Effector memory CD8-positive, alpha-beta T cell (primary cell): Measurements from ENCODE around the gene COBL.

ENCODE experiments used
- ATAC-seq: fragments of 150-1000 bp; cut with Tn5 transposase; replicated peaks from 2 replicates; pipeline ENCODE4 v1.10.0; 2021; ENCODE audit warnings: mild to moderate bottlenecking, moderate library complexity
- DNase-seq, 3 experiments: peaks; one replicate each; pipeline ENCODE4 v3.0.0; 2021
- H3K27ac Mint-ChIP-seq, 2 donors: one replicate each; pipeline ENCODE4 v1.8.0; 2022; ENCODE audit warnings: mild to moderate bottlenecking in 2 of 2, mixed read lengths in 2 of 2, moderate library complexity in 2 of 2
- H3K27me3 Mint-ChIP-seq, 2 donors: one replicate each; pipeline ENCODE4 v1.8.0; 2022; ENCODE audit warnings: mixed read lengths in 2 of 2
- H3K36me3 Mint-ChIP-seq: one replicate; pipeline ENCODE4 v1.8.0; 2022; ENCODE audit warnings: mild to moderate bottlenecking, moderate library complexity, mixed read lengths; ENCODE audit not compliant: insufficient read depth
- H3K4me1 Mint-ChIP-seq, 2 donors: one replicate each; pipeline ENCODE4 v1.8.0; 2022; ENCODE audit warnings: low read depth in 2 of 2, mixed read lengths in 2 of 2
- H3K4me3 Mint-ChIP-seq, 2 donors: one replicate each; pipeline ENCODE4 v1.8.0; 2022; ENCODE audit warnings: mild to moderate bottlenecking in 2 of 2, mixed read lengths in 2 of 2, moderate library complexity in 2 of 2
- H3K9me3 Mint-ChIP-seq, 2 donors: one replicate each; pipeline ENCODE4 v1.8.0; 2022; ENCODE audit warnings: mixed read lengths in 2 of 2

The COBL gene

GRCh38 chr7:51268859-51269258 is 47.8 kb downstream of the COBL start:
- Mint-ChIP-seq H3K4me3 (no peak overlapping the region), H3K36me3 (no peaks in the 10 kb centered on the region), H3K9me3 (no peaks in the 10 kb centered on the region), H3K27me3 (peaks cover 1 to 2% of the 10 kb centered on the region in 2 donors), H3K4me1 (no peaks in the 10 kb centered on the region), H3K27ac (no peak overlapping the region)
- no peak for DNase-seq
- no peak for ATAC-seq

GRCh38 chr7:51267169-51267568 is 49.4 kb downstream of the COBL start:
- DNase-seq: no peak
- no peaks in the 10 kb centered on the region for H3K36me3 Mint-ChIP-seq
- no peaks in the 10 kb centered on the region for H3K9me3 Mint-ChIP-seq
- H3K27ac Mint-ChIP-seq: no peak overlapping the region
- ATAC-seq: no peak
- H3K27me3 Mint-ChIP-seq: peaks cover 0 to 4% of the 10 kb centered on the region in 2 donors
- H3K4me1 Mint-ChIP-seq: no peaks in the 10 kb centered on the region
- H3K4me3 Mint-ChIP-seq: no peak overlapping the region

GRCh38 chr7:51265066-51265907 is 51.3 kb downstream of the COBL start:
- no peak overlapping the region for H3K4me3 Mint-ChIP-seq
- H3K27me3 Mint-ChIP-seq: peaks cover 6 to 16% of the 10 kb centered on the region in 2 donors
- no peaks in the 10 kb centered on the region for H3K36me3 Mint-ChIP-seq
- H3K27ac Mint-ChIP-seq: no peak overlapping the region
- DNase-seq (no peak), ATAC-seq (no peak)
- no peaks in the 10 kb centered on the region for H3K4me1 Mint-ChIP-seq
- H3K9me3 Mint-ChIP-seq: peaks cover 0 to 3% of the 10 kb centered on the region in 2 donors

GRCh38 chr7:51263631-51264484 is 52.8 kb downstream of the COBL start:
- ATAC-seq (no peak), DNase-seq (no peak)
- H3K27ac Mint-ChIP-seq: no peak overlapping the region
- peaks cover 0 to 3% of the 10 kb centered on the region in 2 donors for H3K9me3 Mint-ChIP-seq
- no peaks in the 10 kb centered on the region for H3K36me3 Mint-ChIP-seq
- no peak overlapping the region for H3K4me3 Mint-ChIP-seq
- H3K27me3 Mint-ChIP-seq: peaks cover 6 to 22% of the 10 kb centered on the region in 2 donors
- H3K4me1 Mint-ChIP-seq: no peaks in the 10 kb centered on the region

DNA sequence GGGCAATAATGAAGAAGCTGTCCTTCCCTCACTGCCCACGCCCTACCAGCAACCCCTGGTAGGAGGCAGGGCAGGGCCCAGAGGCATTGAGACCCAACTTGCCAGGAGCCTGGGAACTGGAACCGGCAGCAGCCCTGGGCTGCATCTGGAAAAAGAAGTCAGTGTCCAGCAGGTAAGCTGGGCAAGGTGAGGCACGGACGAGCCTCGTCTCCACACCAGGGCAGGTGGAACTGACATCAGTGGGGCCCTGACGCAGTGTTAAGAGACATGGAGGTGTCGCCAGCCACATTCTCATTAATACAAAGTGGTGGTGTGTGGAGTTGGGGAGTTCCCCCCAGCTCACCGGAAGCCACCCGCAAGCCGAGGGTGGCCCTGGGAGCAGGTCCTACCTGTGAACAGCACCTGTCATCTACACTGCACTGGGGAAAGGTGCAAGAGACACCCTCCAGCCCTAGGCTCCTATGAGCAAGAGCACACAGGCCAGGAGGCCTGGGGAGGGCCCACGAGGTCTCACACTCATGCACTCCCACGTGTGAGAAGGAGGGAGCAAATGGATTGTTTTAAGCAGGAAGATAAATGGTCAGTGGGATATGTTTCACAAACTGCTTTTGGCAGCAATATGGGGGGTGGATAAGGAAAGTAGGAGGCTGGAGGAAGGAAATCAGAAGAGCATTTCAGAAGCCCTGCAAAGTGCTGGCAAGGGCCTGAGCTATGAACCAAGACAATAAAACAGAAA is 53.6 kb downstream of the COBL start:
- H3K27ac Mint-ChIP-seq: no peak overlapping the region
- ATAC-seq: no peak

GRCh38 chr7:51261950-51262795 is 54.4 kb downstream of the COBL start:
- peaks cover 0 to 3% of the 10 kb centered on the region in 2 donors for H3K9me3 Mint-ChIP-seq
- no peak for ATAC-seq

More for the DNA sequence above, 53.6 kb downstream of the COBL start:
- H3K36me3 Mint-ChIP-seq: no peaks in the 10 kb centered on the region
- H3K4me3 Mint-ChIP-seq: no peak overlapping the region
- H3K4me1 Mint-ChIP-seq: no peaks in the 10 kb centered on the region
- DNase-seq: no peak
- H3K9me3 Mint-ChIP-seq: peaks cover 0 to 3% of the 10 kb centered on the region in 2 donors
- peaks cover 6 to 28% of the 10 kb centered on the region in 2 donors for H3K27me3 Mint-ChIP-seq

GRCh38 chr7:51261117-51261835 is 55.3 kb downstream of the COBL start:
- no peak overlapping the region for H3K27ac Mint-ChIP-seq
- DNase-seq (no peak), ATAC-seq (no peak)

More at GRCh38 chr7:51261950-51262795, 54.4 kb downstream of the COBL start:
- peaks cover 9 to 28% of the 10 kb centered on the region in 2 donors for H3K27me3 Mint-ChIP-seq
- no peaks in the 10 kb centered on the region for H3K36me3 Mint-ChIP-seq
- no peak overlapping the region for H3K27ac Mint-ChIP-seq
- no peaks in the 10 kb centered on the region for H3K4me1 Mint-ChIP-seq
- no peak overlapping the region for H3K4me3 Mint-ChIP-seq
- no peak for DNase-seq

GRCh38 chr7:51260516-51260915 is 56.1 kb downstream of the COBL start:
- ATAC-seq (no peak), DNase-seq (no peak)
- no peak overlapping the region for H3K4me3 Mint-ChIP-seq
- H3K27me3 Mint-ChIP-seq: peaks cover 12 to 29% of the 10 kb centered on the region in 2 donors
- H3K27ac Mint-ChIP-seq: no peak overlapping the region
- no peaks in the 10 kb centered on the region for H3K36me3 Mint-ChIP-seq
- H3K9me3 Mint-ChIP-seq: peaks cover 0 to 3% of the 10 kb centered on the region in 2 donors
- no peaks in the 10 kb centered on the region for H3K4me1 Mint-ChIP-seq

More at GRCh38 chr7:51261117-51261835, 55.3 kb downstream of the COBL start:
- Mint-ChIP-seq H3K27me3 (peaks cover 12 to 28% of the 10 kb centered on the region in 2 donors), H3K4me3 (no peak overlapping the region), H3K36me3 (no peaks in the 10 kb centered on the region), H3K4me1 (no peaks in the 10 kb centered on the region), H3K9me3 (peaks cover 0 to 3% of the 10 kb centered on the region in 2 donors)

GRCh38 chr7:51259766-51260165 is 56.8 kb downstream of the COBL start:
- no peak for ATAC-seq
- Mint-ChIP-seq H3K9me3 (peaks cover 0 to 3% of the 10 kb centered on the region in 2 donors), H3K27ac (no peak overlapping the region), H3K27me3 (peaks cover 12 to 36% of the 10 kb centered on the region in 2 donors), H3K4me1 (no peaks in the 10 kb centered on the region), H3K36me3 (no peaks in the 10 kb centered on the region), H3K4me3 (no peak overlapping the region)
- no peak for DNase-seq

- no peaks in the 10 kb centered on the region for H3K36me3 Mint-ChIP-seq
- H3K4me1 Mint-ChIP-seq: no peaks in the 10 kb centered on the region
- no peak for DNase-seq
- H3K4me3 Mint-ChIP-seq: no peak overlapping the region
- ATAC-seq: no peak
- H3K27me3 Mint-ChIP-seq: peaks cover 12 to 31% of the 10 kb centered on the region in 2 donors
- H3K27ac Mint-ChIP-seq: no peak overlapping the region
- H3K9me3 Mint-ChIP-seq: peaks cover 0 to 3% of the 10 kb centered on the region in 2 donors
These were observed 59.7 kb downstream of the COBL start for GRCh38 chr7:51256916-51257315.

DNA sequence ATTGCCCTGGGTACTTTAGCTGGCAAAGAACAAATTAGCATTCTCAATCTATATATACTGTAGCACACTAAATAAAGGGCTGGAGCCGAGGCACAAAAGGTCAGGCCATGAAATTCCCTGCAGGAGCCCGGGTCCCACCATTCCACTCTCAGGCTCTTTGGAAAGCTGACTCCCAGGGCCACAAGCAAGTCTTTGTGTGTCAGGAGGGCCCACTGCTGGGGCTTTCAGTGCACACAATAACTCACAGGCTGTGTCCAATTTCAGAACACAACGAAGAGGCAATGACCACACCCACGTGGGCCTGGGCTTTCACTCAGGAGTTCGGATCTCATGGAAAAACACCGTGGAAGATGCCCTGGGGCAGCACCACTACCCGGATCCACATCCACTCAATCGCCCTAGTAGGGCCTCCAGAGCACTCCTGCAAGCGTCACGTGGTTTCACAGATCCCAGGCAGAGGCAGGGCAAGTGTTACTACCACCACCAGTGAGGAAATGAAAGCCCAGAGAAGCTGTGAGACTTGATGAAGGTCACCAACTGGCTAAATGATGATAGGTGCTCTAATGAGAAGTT is 60.3 kb downstream of the COBL start:
- DNase-seq: no peak
- Mint-ChIP-seq H3K4me1 (no peaks in the 10 kb centered on the region), H3K27me3 (peaks cover 9 to 25% of the 10 kb centered on the region in 2 donors), H3K27ac (no peak overlapping the region), H3K9me3 (peaks cover 0 to 1% of the 10 kb centered on the region in 2 donors), H3K36me3 (no peaks in the 10 kb centered on the region), H3K4me3 (no peak overlapping the region)
- no peak for ATAC-seq
